NCI-H1930 (cell line): ENCODE data around the gene PCCB.
"Not testable (repeated sequence)": the region's sequence is repeated elsewhere in the genome, so short reads cannot be mapped to it uniquely, and the experiment has no call there.

Source experiments
- DNase-seq, 2 experiments: peaks; one replicate each; lab custom pipeline; 2025; lab: John Stamatoyannopoulos, UW

The PCCB gene

GRCh38 chr3:136250059-136250902 lies at the start of gene PCCB:
PCCB (plus strand) TSS chr3:136250340; CDS start chr3:136250376, 36 bp downstream.
- peak; percentile 86 to 90 for DNase-seq

- DNase-seq: no peak
Measured at GRCh38 chr3:136207489-136208115, 42.5 kb upstream of the PCCB start.

GRCh38 chr3:136209921-136210320 lies 40.2 kb upstream of the PCCB start:
- DNase-seq: no peak

- no peak for DNase-seq
Measured at GRCh38 chr3:136211547-136211946, 38.6 kb upstream of the PCCB start.

- not testable (repeated sequence) for DNase-seq
Measured at GRCh38 chr3:136222746-136223145, 27.4 kb upstream of the PCCB start.

- DNase-seq: no peak
Measured at GRCh38 chr3:136232413-136232812, 17.7 kb upstream of the PCCB start.

- DNase-seq: no peak
Measured at GRCh38 chr3:136235545-136235944, 14.6 kb upstream of the PCCB start.

GRCh38 chr3:136236109-136236508 lies 14.0 kb upstream of the PCCB start:
- DNase-seq: no peak

- no peak for DNase-seq
Measured at GRCh38 chr3:136237103-136237502, 13.0 kb upstream of the PCCB start.

- DNase-seq: no peak
Measured at GRCh38 chr3:136237961-136238649, 12.0 kb upstream of the PCCB start.

- DNase-seq: no peak
Measured at GRCh38 chr3:136239094-136239493, 11.0 kb upstream of the PCCB start.

GRCh38 chr3:136245691-136246090 lies 4.4 kb upstream of the PCCB start:
- no peak for DNase-seq

- DNase-seq: no peak
Measured at GRCh38 chr3:136247436-136247835, 2.7 kb upstream of the PCCB start.

- no peak for DNase-seq
Measured at GRCh38 chr3:136247855-136248590, 2.1 kb upstream of the PCCB start.

- no peak for DNase-seq
Measured at GRCh38 chr3:136249091-136249490, 1.0 kb upstream of the PCCB start.

- no peak for DNase-seq
Measured at GRCh38 chr3:136249593-136249992, 547 bp upstream of the PCCB start.

- peak; percentile 38 to 41 for DNase-seq
Measured at GRCh38 chr3:136250903-136251460, 842 bp downstream of the PCCB start.

GRCh38 chr3:136251511-136251910 lies 1.4 kb downstream of the PCCB start:
- DNase-seq: no peak

- DNase-seq: no peak
Measured at GRCh38 chr3:136255672-136256406, 5.7 kb downstream of the PCCB start.

- DNase-seq: no peak
Measured at GRCh38 chr3:136258199-136258598, 8.1 kb downstream of the PCCB start.

- no peak for DNase-seq
Measured at GRCh38 chr3:136261826-136262225, 11.7 kb downstream of the PCCB start.
